ENCODE data around the gene IZUMO4.

The IZUMO4 gene

GRCh38 chr19:2115324-2115723 lies 18.6 kb downstream of the IZUMO4 start:
- no peak for TF ChIP-seq CTCF (IDR thresholded peaks at IDR 0.05; ENCODE audit: extremely low read depth, missing control alignments)
- DNase-seq (ENCODE audit: low spot score) = no peak

- no peak for TF ChIP-seq CTCF (IDR thresholded peaks at IDR 0.05; ENCODE audit: extremely low read depth, missing control alignments)
- no peak for DNase-seq (ENCODE audit: low spot score)
Measured at GRCh38 chr19:2115911-2116426, 19.3 kb downstream of the IZUMO4 start.

GRCh38 chr19:2116507-2116906 lies 19.8 kb downstream of the IZUMO4 start:
- no peak for DNase-seq (ENCODE audit: low spot score)
- TF ChIP-seq CTCF (IDR thresholded peaks at IDR 0.05; ENCODE audit: extremely low read depth, missing control alignments) = no peak

- no peak for TF ChIP-seq CTCF (IDR thresholded peaks at IDR 0.05; ENCODE audit: extremely low read depth, missing control alignments)
- no peak for DNase-seq (ENCODE audit: low spot score)
Measured at GRCh38 chr19:2117215-2117960, 20.7 kb downstream of the IZUMO4 start.

GRCh38 chr19:2118438-2118837 lies 21.7 kb downstream of the IZUMO4 start:
- TF ChIP-seq CTCF (IDR thresholded peaks at IDR 0.05; ENCODE audit: extremely low read depth, missing control alignments) = no peak

GRCh38 chr19:2119921-2120785 lies 23.4 kb downstream of the IZUMO4 start:
- TF ChIP-seq CTCF (IDR thresholded peaks at IDR 0.05; ENCODE audit: extremely low read depth, missing control alignments) = no peak
- DNase-seq (ENCODE audit: low spot score) = no peak

More at GRCh38 chr19:2118438-2118837, 21.7 kb downstream of the IZUMO4 start:
- no peak for DNase-seq (ENCODE audit: low spot score)

GRCh38 chr19:2120821-2121220 lies 24.1 kb downstream of the IZUMO4 start:
- DNase-seq (ENCODE audit: low spot score) = no peak
- no peak for TF ChIP-seq CTCF (IDR thresholded peaks at IDR 0.05; ENCODE audit: extremely low read depth, missing control alignments)

Measured in GM20000 (cell line).